ENCODE measurements around the gene TLL1. TPM values are rescaled to one million over a fixed set of nuclear protein-coding genes. Genes with fewer than 3 reads are reported as not detected.

The TLL1 gene
- total RNA-seq, 1 donor from 2014 or later, result 7.8 TPM

DNA sequence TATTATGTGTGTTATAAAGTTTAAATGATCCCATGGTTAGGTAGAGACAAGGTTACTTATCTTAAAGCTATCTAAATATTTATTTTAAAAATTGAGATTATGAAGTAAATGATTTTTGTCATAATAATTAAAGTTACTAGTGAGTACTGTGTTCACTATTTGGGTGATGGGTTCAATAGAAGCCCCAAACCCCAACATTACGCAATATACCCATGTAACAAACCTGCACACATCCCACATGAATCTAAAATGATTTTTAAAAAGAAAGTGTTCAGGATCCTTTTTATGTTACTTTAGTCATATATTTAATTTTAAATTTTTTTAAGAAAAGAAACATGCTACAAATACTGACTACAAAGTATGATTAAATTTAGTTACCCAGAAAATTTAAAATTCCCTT is 193.9 kb downstream of the TLL1 start:
- intact Hi-C loops (cut with DNase I), result no loop called here
- TF ChIP-seq, protein P1, sequence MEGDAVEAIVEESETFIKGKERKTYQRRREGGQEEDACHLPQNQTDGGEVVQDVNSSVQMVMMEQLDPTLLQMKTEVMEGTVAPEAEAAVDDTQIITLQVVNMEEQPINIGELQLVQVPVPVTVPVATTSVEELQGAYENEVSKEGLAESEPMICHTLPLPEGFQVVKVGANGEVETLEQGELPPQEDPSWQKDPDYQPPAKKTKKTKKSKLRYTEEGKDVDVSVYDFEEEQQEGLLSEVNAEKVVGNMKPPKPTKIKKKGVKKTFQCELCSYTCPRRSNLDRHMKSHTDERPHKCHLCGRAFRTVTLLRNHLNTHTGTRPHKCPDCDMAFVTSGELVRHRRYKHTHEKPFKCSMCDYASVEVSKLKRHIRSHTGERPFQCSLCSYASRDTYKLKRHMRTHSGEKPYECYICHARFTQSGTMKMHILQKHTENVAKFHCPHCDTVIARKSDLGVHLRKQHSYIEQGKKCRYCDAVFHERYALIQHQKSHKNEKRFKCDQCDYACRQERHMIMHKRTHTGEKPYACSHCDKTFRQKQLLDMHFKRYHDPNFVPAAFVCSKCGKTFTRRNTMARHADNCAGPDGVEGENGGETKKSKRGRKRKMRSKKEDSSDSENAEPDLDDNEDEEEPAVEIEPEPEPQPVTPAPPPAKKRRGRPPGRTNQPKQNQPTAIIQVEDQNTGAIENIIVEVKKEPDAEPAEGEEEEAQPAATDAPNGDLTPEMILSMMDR (IDR thresholded peaks at IDR 0.05), result no peak
- H3K4me1 ChIP-seq, result no peaks in the 10 kb centered on the region
- no peaks in the 10 kb centered on the region for H3K27me3 ChIP-seq
- H3K9me3 ChIP-seq, result no peaks in the 10 kb centered on the region
- no peak overlapping the region for H3K4me3 ChIP-seq
- no peaks in the 10 kb centered on the region for H3K36me3 ChIP-seq
- no peak for DNase-seq (ENCODE audit: low spot score in 2 of 2)
- no peak overlapping the region for H3K27ac ChIP-seq

DNA sequence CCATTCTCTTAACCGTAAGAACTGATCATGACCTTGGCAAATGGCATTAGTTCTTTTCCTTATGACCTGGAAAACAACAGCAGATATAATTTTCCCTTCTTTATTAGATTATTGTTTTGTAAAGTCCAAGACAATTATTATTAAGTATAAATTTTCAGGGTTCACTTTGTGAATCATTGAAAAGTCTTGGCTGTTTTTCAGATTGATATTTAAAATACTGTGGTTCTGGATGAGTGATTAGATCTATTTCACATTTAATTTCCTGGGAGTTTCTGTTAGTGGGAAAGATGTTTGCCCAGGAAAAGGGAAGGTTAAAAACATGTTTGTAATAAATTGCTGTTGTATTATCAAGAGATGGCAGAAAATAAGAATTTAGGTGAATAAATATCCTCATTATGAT is 194.9 kb downstream of the TLL1 start:
- Histone ChIP-seq H3K27me3 (no peaks in the 10 kb centered on the region), H3K27ac (no peak overlapping the region), H3K9me3 (no peaks in the 10 kb centered on the region), H3K4me3 (no peak overlapping the region), H3K36me3 (no peaks in the 10 kb centered on the region), H3K4me1 (no peaks in the 10 kb centered on the region)
- intact Hi-C loops (cut with DNase I), result no loop called here
- DNase-seq (ENCODE audit: low spot score in 2 of 2), result no peak
- TF ChIP-seq, protein P1 (IDR thresholded peaks at IDR 0.05), result no peak

DNA sequence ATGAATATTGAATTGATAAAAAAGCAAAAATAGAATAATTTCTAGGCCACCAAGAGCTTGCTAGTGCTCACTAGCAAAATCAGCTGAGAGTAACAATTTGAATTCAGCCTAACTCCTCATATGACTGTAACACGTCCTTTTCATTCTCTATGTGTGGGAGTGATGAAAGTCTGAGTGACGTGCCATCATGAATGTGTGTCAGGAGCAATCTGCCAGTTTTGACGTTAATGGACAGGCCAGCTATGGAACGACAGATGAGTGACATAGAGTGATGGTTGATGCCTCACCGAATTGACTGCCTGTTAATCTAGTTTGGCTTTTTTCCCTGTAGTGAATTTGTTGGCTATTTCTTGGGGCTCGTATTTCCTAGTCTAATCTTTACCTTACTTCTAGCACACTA is 200.7 kb downstream of the TLL1 start:
- H3K9me3 ChIP-seq, result no peaks in the 10 kb centered on the region
- no peak overlapping the region for H3K4me3 ChIP-seq
- TF ChIP-seq, protein P1 (IDR thresholded peaks at IDR 0.05), result no peak
- no peaks in the 10 kb centered on the region for H3K4me1 ChIP-seq
- no peaks in the 10 kb centered on the region for H3K27me3 ChIP-seq
- intact Hi-C loops (cut with DNase I), result no loop called here
- H3K36me3 ChIP-seq, result no peaks in the 10 kb centered on the region
- no peak overlapping the region for H3K27ac ChIP-seq
- no peak for DNase-seq (ENCODE audit: low spot score in 2 of 2)

DNA sequence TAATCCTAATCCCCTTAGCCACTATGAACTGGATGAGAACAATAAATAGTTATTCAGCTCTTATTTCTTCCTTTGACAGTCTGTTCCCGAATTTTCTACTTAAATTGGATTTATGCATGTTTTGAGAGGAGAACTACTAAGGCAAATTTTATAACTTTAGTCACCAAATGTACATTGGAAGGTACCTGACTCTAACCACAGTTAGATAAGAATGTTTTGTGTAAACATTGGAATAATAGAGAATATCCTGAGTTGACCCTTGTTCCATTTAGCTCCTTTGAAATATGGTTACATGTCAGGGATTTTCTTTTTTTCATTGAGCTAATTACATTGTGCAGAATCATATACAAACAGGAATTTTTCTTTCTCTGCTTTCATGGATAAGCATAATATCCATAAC is 202.6 kb downstream of the TLL1 start:
- intact Hi-C loops (cut with DNase I), result no loop called here
- no peaks in the 10 kb centered on the region for H3K27me3 ChIP-seq
- TF ChIP-seq, protein P1 (IDR thresholded peaks at IDR 0.05), result no peak
- H3K4me3 ChIP-seq, result no peak overlapping the region
- no peaks in the 10 kb centered on the region for H3K36me3 ChIP-seq
- no peaks in the 10 kb centered on the region for H3K4me1 ChIP-seq
- no peak overlapping the region for H3K27ac ChIP-seq
- H3K9me3 ChIP-seq, result no peaks in the 10 kb centered on the region
- no peak for DNase-seq (ENCODE audit: low spot score in 2 of 2)

DNA sequence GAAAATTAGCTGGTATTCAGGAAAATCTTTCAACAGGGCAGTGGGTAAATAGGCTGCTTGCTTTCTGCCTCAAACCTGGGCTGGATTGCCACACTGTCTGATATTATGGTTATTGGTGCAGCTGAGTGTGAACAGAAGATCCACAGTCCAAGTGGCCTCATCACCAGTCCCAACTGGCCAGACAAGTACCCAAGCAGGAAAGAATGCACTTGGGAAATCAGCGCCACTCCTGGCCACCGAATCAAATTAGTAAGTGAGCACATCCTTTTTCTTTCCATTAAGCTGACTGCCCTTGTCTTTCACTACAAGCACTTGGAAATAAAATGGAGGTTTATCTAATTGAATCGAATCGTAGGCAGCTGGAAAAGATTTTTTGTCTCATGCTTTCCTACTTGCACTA is 204.7 kb downstream of the TLL1 start:
- TF ChIP-seq, protein P1 (IDR thresholded peaks at IDR 0.05), result no peak
- H3K36me3 ChIP-seq, result no peaks in the 10 kb centered on the region
- DNase-seq (ENCODE audit: low spot score in 2 of 2), result no peak
- intact Hi-C loops (cut with DNase I), result no loop called here
- H3K27ac ChIP-seq, result no peak overlapping the region
- H3K4me3 ChIP-seq, result no peak overlapping the region
- no peaks in the 10 kb centered on the region for H3K9me3 ChIP-seq
- H3K4me1 ChIP-seq, result no peaks in the 10 kb centered on the region
- H3K27me3 ChIP-seq, result no peaks in the 10 kb centered on the region

DNA sequence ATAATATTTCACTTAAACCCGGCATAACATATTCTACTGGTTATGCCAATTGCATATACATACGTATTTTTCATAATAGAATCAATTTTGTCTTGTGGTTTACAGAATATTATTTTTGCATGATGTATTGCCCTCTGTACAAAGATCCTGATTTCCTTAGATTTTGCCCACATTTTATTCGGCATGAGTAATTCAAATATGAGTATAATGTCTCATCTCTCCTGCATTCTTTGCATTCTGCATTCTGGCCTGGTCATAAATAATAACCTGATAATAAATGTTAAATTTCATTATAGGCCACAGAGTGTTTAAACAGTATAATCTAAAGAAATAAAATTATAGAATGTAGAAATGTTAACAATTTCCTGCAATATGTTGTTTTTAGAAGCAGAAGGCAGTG is 205.3 kb downstream of the TLL1 start:
- Histone ChIP-seq H3K27me3 (no peaks in the 10 kb centered on the region), H3K4me3 (no peak overlapping the region), H3K27ac (no peak overlapping the region), H3K4me1 (no peaks in the 10 kb centered on the region), H3K9me3 (no peaks in the 10 kb centered on the region), H3K36me3 (no peaks in the 10 kb centered on the region)
- TF ChIP-seq, protein P1 (IDR thresholded peaks at IDR 0.05), result no peak
- intact Hi-C loops (cut with DNase I), result no loop called here
- DNase-seq (ENCODE audit: low spot score in 2 of 2), result no peak
